GM12865 (cell line): ENCODE data around the gene CMTM2.

ENCODE experiments used
- DNase-seq: peaks from one replicate; pipeline ENCODE4 v3.0.0; 2010; ENCODE audit warnings: low read depth
- H3K4me3 ChIP-seq: 2 replicates; pipeline ENCODE4 v1.5.1; 2011; ENCODE audit warnings: mild to moderate bottlenecking, low read depth, low read length, control low read depth
- CTCF ChIP-seq: IDR thresholded peaks from 2 replicates; pipeline ENCODE4 v1.5.1; 2011; ENCODE audit warnings: low read length, control low read depth, low read depth, inconsistent platforms; ENCODE audit not compliant: insufficient read depth; ENCODE audit errors: missing control alignments

Gene CMTM2

DNA sequence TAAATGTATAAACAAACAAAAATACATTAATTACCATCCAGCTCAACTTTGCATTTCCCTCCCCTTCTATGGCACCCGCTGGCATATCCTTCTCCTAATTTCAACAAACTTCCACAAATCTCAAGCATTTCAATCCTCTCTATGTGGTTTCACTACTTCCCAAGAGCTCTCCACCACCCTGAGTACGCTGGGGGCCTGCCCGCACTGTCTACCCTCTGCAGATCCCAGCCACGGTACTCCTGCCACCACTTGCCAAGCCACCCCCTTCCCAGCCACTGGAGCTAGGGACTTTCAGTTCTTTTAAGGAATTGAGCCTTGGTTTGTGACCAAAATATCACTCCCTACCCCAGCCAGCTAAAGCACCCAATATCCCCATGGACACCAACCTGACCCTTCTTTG, 31.2 kb upstream of the CMTM2 start:
- H3K4me3 ChIP-seq = no peak overlapping the region
- TF ChIP-seq CTCF = no peak
- no peak for DNase-seq

DNA sequence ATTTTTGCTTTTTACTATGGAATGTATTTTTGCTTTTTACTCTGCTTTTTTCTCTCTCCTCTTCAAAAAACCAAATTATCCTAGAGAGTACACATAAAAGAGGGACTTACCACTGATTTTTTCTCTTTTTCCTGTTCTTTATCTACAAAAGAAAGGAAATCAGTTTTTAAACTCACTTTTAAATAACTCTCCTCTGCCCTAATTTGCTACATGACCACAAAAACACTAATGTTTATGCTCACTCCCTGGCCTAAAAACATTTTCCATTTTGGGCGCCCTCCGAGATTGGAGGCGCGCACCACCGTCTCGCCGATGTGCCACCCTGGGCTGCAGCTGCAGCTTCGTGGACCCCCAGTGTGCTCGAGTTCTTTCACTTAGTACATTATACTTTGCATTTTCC, 30.4 kb upstream of the CMTM2 start:
- TF ChIP-seq CTCF = no peak
- no peak overlapping the region for H3K4me3 ChIP-seq
- no peak for DNase-seq

DNA sequence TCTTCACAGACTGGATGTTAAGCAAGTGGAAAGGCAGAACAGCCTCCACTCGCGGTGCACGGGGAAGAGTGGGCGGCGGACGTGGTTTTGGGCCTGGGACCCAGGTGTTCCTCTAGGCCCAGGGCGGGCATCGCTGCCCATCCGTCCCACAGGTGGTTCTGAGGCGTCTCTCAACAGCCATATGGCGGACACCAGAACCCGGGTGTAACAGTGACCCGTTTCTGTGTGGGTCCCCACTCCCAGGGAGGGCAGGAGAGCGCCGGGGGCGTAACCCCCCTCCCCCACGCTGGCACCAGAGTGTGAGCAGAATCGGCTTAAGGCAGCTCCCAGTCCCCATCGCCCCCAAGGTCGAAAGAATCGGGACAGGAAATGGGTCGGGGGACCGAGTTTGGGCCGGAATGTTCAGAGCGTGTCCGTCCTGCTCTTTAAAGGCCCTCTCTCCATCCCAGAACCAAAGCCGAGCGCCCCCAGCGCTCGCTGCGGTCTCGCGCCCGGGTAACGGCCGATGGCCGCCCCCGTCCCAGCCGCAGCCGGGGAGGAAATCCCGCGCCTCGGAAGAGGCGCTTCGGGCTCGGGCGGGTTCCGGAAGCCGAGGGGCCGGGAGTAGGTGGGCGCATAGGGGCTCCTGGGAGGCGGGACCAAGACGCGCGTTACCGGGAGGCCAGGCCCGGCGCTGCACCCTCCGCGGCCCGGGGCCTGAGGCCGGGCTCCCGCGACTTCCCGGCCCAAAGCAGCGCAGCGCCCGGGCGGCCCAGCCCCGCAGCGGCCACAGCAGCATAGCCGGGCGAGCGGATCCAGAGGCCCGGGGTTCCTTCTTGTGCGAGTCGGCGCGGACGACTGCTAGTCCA, 29.8 kb upstream of the CMTM2 start, which contains the start of gene TK2:
TK2 (minus strand) TSS at position 839 of the 848 bp plus-strand sequence; CDS start at position 778, 61 bp downstream.
- H3K4me3 ChIP-seq = peak within 1 kb of the TSS; percentile 35
- TF ChIP-seq CTCF = no peak
- DNase-seq = peak; percentile 47

DNA sequence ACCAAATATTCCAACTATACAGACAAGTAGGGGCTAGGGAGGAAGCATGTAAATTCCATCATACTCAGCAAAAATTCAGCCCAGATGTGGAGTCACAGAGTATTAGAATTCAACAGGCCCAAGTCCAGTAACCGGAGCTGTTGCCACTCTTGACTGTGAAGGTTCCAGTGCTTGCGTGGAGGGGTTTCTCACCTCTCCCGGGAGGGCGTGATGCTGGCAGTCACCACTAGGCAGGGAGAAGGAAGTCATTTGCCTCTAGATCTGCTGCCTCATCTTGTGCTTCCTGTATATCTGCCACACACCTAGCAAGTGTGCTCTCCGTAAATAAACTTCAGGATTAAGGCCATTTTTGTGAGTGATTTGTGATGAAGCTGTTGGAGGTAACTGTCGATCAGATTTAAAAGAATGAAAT, 27.9 kb upstream of the CMTM2 start:
- TF ChIP-seq CTCF = no peak
- DNase-seq = peak; percentile 36

DNA sequence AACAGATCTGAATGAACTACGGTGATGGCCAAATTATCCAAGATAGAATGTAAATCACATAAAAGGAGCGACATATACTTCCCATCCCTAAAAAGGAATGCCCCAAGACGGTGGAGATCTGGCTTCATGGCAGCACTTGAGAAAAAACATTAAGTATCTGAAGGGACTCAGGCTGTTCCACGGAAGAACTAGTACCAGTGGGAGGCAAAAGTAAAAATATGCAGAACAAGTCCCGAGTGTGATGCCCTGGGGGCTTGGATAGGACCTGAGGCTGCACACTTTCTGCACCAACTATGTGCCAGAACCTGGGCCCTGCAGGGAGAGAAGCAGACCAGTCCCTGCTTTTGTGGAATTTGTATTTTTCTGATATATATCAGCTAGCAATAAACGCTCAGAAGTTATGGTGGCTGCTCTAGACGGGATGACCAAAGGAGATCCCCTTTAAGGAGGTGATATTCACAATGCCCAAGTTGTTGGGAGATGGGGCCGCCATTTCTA, 27.4 kb upstream of the CMTM2 start:
- TF ChIP-seq CTCF = no peak
- DNase-seq = no peak
- H3K4me3 ChIP-seq = peak overlapping the region; percentile 59

More for the DNA sequence above, 27.9 kb upstream of the CMTM2 start:
- no peak overlapping the region for H3K4me3 ChIP-seq

- peak within 1 kb of the TSS; percentile 59 for H3K4me3 ChIP-seq
- TF ChIP-seq CTCF = no peak
- peak; percentile 92 for DNase-seq
Measured at GRCh38 chr16:66552286-66553177, 26.7 kb upstream of the CMTM2 start, which contains the start of gene CKLF. Gene CKLF (plus strand): TSS chr16:66552576. CDS start chr16:66552716, 140 bp downstream.
